ENCODE measurements around the gene PNPLA8.

The PNPLA8 gene

DNA sequence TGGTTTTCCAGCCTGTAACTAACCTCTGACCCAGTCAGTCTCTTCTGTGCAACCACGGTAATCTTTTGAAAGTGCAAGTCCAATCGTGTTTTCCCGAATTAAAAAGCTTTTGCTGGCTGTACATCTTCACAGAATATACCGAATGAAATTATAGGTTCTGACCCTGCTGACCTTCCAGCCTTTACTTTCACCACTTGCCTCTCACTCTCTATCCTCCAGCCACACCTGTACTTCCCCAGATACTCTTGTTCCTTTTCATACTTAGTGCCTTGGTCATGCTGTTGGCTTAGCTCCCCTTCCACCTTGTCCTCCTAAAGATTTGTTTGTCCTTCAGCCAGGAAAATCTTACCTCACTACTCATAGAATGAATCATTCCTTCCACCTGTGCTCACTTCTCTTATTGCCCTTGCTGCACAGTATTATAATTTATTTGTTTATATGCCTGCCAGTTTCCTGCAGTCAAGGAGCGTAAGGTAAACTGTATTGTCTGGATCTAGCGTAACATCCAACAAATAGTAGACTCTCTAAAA, 2.3 kb upstream of the PNPLA8 start:
- TF ChIP-seq, protein P1, sequence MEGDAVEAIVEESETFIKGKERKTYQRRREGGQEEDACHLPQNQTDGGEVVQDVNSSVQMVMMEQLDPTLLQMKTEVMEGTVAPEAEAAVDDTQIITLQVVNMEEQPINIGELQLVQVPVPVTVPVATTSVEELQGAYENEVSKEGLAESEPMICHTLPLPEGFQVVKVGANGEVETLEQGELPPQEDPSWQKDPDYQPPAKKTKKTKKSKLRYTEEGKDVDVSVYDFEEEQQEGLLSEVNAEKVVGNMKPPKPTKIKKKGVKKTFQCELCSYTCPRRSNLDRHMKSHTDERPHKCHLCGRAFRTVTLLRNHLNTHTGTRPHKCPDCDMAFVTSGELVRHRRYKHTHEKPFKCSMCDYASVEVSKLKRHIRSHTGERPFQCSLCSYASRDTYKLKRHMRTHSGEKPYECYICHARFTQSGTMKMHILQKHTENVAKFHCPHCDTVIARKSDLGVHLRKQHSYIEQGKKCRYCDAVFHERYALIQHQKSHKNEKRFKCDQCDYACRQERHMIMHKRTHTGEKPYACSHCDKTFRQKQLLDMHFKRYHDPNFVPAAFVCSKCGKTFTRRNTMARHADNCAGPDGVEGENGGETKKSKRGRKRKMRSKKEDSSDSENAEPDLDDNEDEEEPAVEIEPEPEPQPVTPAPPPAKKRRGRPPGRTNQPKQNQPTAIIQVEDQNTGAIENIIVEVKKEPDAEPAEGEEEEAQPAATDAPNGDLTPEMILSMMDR (IDR thresholded peaks at IDR 0.05; ENCODE audit: insufficient read depth, low read length, missing control alignments) = no peak
- H3K4me3 ChIP-seq (ENCODE audit: low read depth, low read length) = no peak overlapping the region
- CTCF ChIA-PET = no interaction called here
- POLR2A ChIA-PET = no interaction called here
- no peak for DNase-seq (ENCODE audit: low read depth, low spot score)

- no peak for DNase-seq (ENCODE audit: low read depth, low spot score)
- ChIA-PET POLR2A (interaction anchor here (0.6 kb wide), 1 partner anchor 130 kb away, joined by 3 read pairs; no protein-coding TSS in a partner anchor), CTCF (interaction anchor here (3.1 kb wide), 1 partner anchor 29 kb away, joined by 14 read pairs; no protein-coding TSS in a partner anchor)
- TF ChIP-seq, protein P1 (IDR thresholded peaks at IDR 0.05; ENCODE audit: insufficient read depth, low read length, missing control alignments) = no peak
- H3K4me3 ChIP-seq (ENCODE audit: low read depth, low read length) = peak overlapping the region; percentile 88
These were observed 758 bp upstream of the PNPLA8 start for GRCh38 chr7:108526768-108527017.

GRCh38 chr7:108525327-108525984, 479 bp downstream of the PNPLA8 start:
- H3K4me3 ChIP-seq (ENCODE audit: low read depth, low read length) = peak overlapping the region; percentile 88
- ChIA-PET POLR2A (interaction anchor here (0.7 to 1.5 kb wide), 4 partner anchors 8 to 46 kb away, joined by 3 to 11 read pairs (median 4); partner anchors contain the start of genes DNAJB9 and THAP5), CTCF (interaction anchor here (1.4 to 3.1 kb wide), 3 partner anchors 11 to 28 kb away, joined by 3 to 14 read pairs (median 5); no protein-coding TSS in a partner anchor)
- TF ChIP-seq, protein P1 (IDR thresholded peaks at IDR 0.05; ENCODE audit: insufficient read depth, low read length, missing control alignments) = no peak
- DNase-seq (ENCODE audit: low read depth, low spot score) = no peak

GRCh38 chr7:108522780-108523179, 3.2 kb downstream of the PNPLA8 start:
- POLR2A ChIA-PET = no interaction called here
- H3K4me3 ChIP-seq (ENCODE audit: low read depth, low read length) = no peak overlapping the region
- DNase-seq (ENCODE audit: low read depth, low spot score) = no peak
- CTCF ChIA-PET = no interaction called here
- TF ChIP-seq, protein P1 (IDR thresholded peaks at IDR 0.05; ENCODE audit: insufficient read depth, low read length, missing control alignments) = no peak

GRCh38 chr7:108517951-108518350, 8.0 kb downstream of the PNPLA8 start:
- no peak overlapping the region for H3K4me3 ChIP-seq (ENCODE audit: low read depth, low read length)
- ChIA-PET CTCF (interaction anchor here (2.8 kb wide), 1 partner anchor 20 kb away, joined by 24 read pairs; no protein-coding TSS in a partner anchor), POLR2A (interaction anchor here (1.0 kb wide), 1 partner anchor 8 kb away, joined by 5 read pairs; no protein-coding TSS in a partner anchor)
- TF ChIP-seq, protein P1 (IDR thresholded peaks at IDR 0.05; ENCODE audit: insufficient read depth, low read length, missing control alignments) = no peak
- no peak for DNase-seq (ENCODE audit: low read depth, low spot score)

DNA sequence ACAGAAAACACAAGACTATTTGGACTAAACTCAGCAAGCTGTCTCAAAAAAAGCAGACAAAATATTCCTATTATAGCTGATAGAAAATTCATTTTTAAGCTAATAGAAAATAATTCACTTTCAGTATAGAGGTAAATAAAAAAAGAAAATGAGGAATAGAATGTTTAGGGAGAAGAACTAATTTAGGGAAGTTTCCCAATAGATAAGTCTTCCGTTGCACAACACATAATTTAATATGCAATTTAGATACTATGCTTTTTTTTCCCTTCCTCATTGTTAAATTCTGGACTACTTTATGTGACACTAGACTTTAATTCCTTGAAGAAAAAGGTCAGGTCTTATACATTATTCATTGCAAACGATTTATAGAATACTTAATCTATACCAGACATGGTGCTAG, 10.3 kb downstream of the PNPLA8 start:
- H3K4me3 ChIP-seq (ENCODE audit: low read depth, low read length) = no peak overlapping the region
- DNase-seq (ENCODE audit: low read depth, low spot score) = no peak
- ChIA-PET POLR2A (no interaction called here), CTCF (interaction anchor here (1.7 kb wide), 1 partner anchor 10 kb away, joined by 5 read pairs; the partner anchor contains the start of gene PNPLA8)
- TF ChIP-seq, protein P1 (IDR thresholded peaks at IDR 0.05; ENCODE audit: insufficient read depth, low read length, missing control alignments) = no peak

Measured in AG04449 (cell line).